Retinal pigment epithelial cell (primary cell): ENCODE measurements around the gene EXOC4.

Experiments used
- DNase-seq: peaks from one replicate; pipeline ENCODE4 v3.0.0-alpha.2; 2010; ENCODE audit warnings: low read depth
- H3K4me3 ChIP-seq: 2 replicates; pipeline ENCODE4 v1.5.1; 2011; ENCODE audit warnings: mild to moderate bottlenecking, low read length, control low read depth, moderate library complexity
- TF ChIP-seq, protein P1 (sequence below): conservative IDR thresholded peaks from 2 replicates; pipeline ENCODE4 v1.5.1; 2011; ENCODE audit warnings: low read depth, low read length, control low read depth, inconsistent platforms

The EXOC4 gene

DNA sequence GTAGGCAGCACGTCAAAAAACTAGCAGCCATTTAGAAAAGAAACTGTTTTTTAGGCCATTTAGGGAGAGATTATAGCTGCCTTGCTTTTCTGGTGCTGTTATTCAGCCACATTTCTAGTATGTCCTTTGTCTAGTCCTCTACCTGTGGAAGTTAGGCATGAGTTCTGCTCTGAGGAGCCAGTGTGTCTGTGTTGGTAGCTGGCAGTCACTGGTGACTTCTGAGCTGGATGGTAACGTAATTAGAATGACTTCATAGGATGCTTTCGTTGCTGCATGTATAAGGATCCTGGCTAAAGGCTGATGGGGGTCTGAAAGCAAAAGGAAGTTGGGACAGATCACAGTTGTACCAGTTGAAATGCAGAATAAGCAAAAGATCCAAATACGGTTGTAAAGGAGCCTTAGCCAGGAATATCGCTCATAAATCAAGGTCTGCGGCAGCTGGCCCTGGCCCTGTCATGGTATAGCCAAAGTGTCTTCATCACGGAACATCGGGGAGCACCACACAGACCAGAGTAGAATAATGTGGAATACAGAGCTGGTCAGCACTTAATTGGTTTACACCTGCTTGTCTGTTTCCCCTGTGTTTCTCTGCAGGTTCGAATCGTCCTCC, 226.7 kb downstream of the EXOC4 start:
- no peak overlapping the region for H3K4me3 ChIP-seq
- TF ChIP-seq, protein P1, sequence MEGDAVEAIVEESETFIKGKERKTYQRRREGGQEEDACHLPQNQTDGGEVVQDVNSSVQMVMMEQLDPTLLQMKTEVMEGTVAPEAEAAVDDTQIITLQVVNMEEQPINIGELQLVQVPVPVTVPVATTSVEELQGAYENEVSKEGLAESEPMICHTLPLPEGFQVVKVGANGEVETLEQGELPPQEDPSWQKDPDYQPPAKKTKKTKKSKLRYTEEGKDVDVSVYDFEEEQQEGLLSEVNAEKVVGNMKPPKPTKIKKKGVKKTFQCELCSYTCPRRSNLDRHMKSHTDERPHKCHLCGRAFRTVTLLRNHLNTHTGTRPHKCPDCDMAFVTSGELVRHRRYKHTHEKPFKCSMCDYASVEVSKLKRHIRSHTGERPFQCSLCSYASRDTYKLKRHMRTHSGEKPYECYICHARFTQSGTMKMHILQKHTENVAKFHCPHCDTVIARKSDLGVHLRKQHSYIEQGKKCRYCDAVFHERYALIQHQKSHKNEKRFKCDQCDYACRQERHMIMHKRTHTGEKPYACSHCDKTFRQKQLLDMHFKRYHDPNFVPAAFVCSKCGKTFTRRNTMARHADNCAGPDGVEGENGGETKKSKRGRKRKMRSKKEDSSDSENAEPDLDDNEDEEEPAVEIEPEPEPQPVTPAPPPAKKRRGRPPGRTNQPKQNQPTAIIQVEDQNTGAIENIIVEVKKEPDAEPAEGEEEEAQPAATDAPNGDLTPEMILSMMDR = no peak
- DNase-seq = no peak

GRCh38 chr7:133480868-133481267, 228.0 kb downstream of the EXOC4 start:
- no peak for DNase-seq
- no peak overlapping the region for H3K4me3 ChIP-seq
- TF ChIP-seq, protein P1 = no peak

- no peak for DNase-seq
- no peak overlapping the region for H3K4me3 ChIP-seq
- TF ChIP-seq, protein P1 = no peak
Measured at GRCh38 chr7:133481676-133482075, 228.8 kb downstream of the EXOC4 start.

GRCh38 chr7:133482599-133482998, 229.7 kb downstream of the EXOC4 start:
- TF ChIP-seq, protein P1 = no peak
- no peak overlapping the region for H3K4me3 ChIP-seq
- no peak for DNase-seq

GRCh38 chr7:133484086-133484485, 231.2 kb downstream of the EXOC4 start:
- DNase-seq = no peak

GRCh38 chr7:133489906-133490305, 237.0 kb downstream of the EXOC4 start:
- TF ChIP-seq, protein P1 = no peak
- H3K4me3 ChIP-seq = no peak overlapping the region
- DNase-seq = no peak

More at GRCh38 chr7:133484086-133484485, 231.2 kb downstream of the EXOC4 start:
- TF ChIP-seq, protein P1 = no peak
- no peak overlapping the region for H3K4me3 ChIP-seq

DNA sequence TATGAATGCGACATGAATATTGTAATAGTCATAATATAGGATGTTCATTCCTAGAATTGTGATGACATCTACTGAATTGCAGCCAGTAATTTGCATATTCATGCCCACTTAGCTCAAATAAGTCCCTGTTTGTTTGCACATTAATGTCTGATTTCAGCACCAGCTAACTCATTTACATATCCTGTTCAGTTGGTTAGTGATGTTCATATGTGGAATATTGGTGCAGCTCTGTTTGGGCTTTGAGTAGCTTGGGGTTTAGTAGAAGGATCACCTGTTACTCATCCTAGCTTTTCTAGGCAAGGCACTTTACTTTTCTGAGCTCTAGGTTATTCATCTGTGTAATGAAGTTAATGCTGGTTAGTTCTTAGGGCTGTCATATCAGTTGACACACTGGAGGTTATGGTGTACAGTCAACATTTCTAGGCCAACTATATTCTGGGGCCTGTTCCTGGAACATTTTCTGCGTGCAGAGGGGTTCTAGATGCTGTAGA, 238.4 kb downstream of the EXOC4 start:
- no peak overlapping the region for H3K4me3 ChIP-seq
- TF ChIP-seq, protein P1 = no peak
- no peak for DNase-seq
